A673 (cell line): Measurements from ENCODE around the gene PALB2. TPM values are rescaled to one million over a fixed set of nuclear protein-coding genes. Genes with fewer than 3 reads are reported as not detected.

ENCODE experiments used
- BruUV-seq: library from RNA; stranded (reverse); fragments of 400-500 nt; replicated peaks from 2 replicates; lab custom pipeline; 2021; lab: Mats Ljungman, UMichigan
- CTCF ChIA-PET: fragments of 300-600 bp; sonication (Branson Sonifier 250); formaldehyde crosslinking; loops from one replicate; lab custom pipeline; 2022; ENCODE audit warnings: antibody characterized with exemption; lab: Charles Lee
- POLR2A ChIA-PET: fragments of 300-600 bp; sonication (Branson Sonifier 250); formaldehyde crosslinking; loops from one replicate; lab custom pipeline; 2022; ENCODE audit warnings: antibody characterized with exemption; ENCODE audit not compliant: low non-redundant PET; lab: Charles Lee
- DNase-seq: peaks from one replicate; pipeline ENCODE4 v3.0.0-alpha.2; 2015; ENCODE audit warnings: low spot score
- H3K27ac ChIP-seq: fragments of 200-600 bp; sonication (generic); 2 replicates; pipeline ENCODE4 v1.5.1; 2016; ENCODE audit warnings: mixed run types, low read depth, mild to moderate bottlenecking, mixed read lengths, antibody characterized with exemption, low read length; ENCODE audit not compliant: poor library complexity, severe bottlenecking
- H3K27me3 ChIP-seq: fragments of 200-600 bp; sonication (generic); replicated peaks from 2 replicates; pipeline ENCODE4 v1.6.1; 2017; ENCODE audit warnings: mixed run types, low read depth, mild to moderate bottlenecking, mixed read lengths, antibody characterized with exemption, low read length; ENCODE audit not compliant: insufficient read depth, poor library complexity
- H3K36me3 ChIP-seq: fragments of 200-600 bp; sonication (generic); 2 replicates; pipeline ENCODE4 v1.6.1; 2016; ENCODE audit warnings: mixed run types, mild to moderate bottlenecking, mixed read lengths, antibody characterized with exemption, low read length; ENCODE audit not compliant: insufficient read depth, poor library complexity, severe bottlenecking
- H3K4me1 ChIP-seq: fragments of 200-600 bp; sonication (generic); 2 replicates; pipeline ENCODE4 v1.6.1; 2017; ENCODE audit warnings: mixed run types, mild to moderate bottlenecking, mixed read lengths, antibody characterized with exemption, low read length; ENCODE audit not compliant: insufficient read depth, poor library complexity, severe bottlenecking
- H3K4me3 ChIP-seq: fragments of 200-600 bp; sonication (generic); 2 replicates; pipeline ENCODE4 v1.5.1; 2016; ENCODE audit warnings: low read depth, mixed run types, mild to moderate bottlenecking, mixed read lengths, low read length; ENCODE audit not compliant: poor library complexity, severe bottlenecking
- H3K9me3 ChIP-seq: fragments of 200-600 bp; sonication (generic); 2 replicates; pipeline ENCODE4 v1.6.1; 2016; ENCODE audit warnings: mixed run types, low read depth, mild to moderate bottlenecking, mixed read lengths, antibody characterized with exemption, low read length; ENCODE audit not compliant: poor library complexity, severe bottlenecking
- CTCF ChIP-seq: fragments of 300-800, 200-600 bp; sonication (generic); conservative IDR thresholded peaks from 2 replicates; pipeline ENCODE4 v1.5.1; 2017; ENCODE audit warnings: low read depth, mild to moderate bottlenecking, antibody characterized with exemption, low read length, moderate library complexity, mixed read lengths
- EZH2 ChIP-seq: fragments of 200-600 bp; sonication (generic); IDR thresholded peaks from 2 replicates; pipeline ENCODE4 v1.6.1; 2017; ENCODE audit warnings: borderline replicate concordance, low read depth, mild to moderate bottlenecking, mixed read lengths, antibody characterized with exemption, low read length; ENCODE audit not compliant: poor library complexity, severe bottlenecking
- intact Hi-C: fragments of 100-400 bp; cut with micrococcal nuclease; formaldehyde crosslinking; loops from one replicate; pipeline ENCODE4 v1.10.0; 2022; ENCODE audit not compliant: unreplicated experiment
- total RNA-seq: library from RNA; stranded (reverse); gene quantifications from 2 replicates; pipeline ENCODE4 v1.2.3, GENCODE V29; 2021

The PALB2 gene
- total RNA-seq, 1 experiment from 2014 or later = 27.2 TPM

GRCh38 chr16:23577493-23577892, 63.6 kb downstream of the PALB2 start:
- no peak for DNase-seq
- H3K4me3 ChIP-seq = no peak overlapping the region
- no peaks in the 10 kb centered on the region for H3K9me3 ChIP-seq
- no peak overlapping the region for H3K27ac ChIP-seq
- intact Hi-C loops = no loop called here
- ChIA-PET CTCF (no interaction called here), POLR2A (no interaction called here)
- no peaks in the 10 kb centered on the region for H3K4me1 ChIP-seq
- BruUV-seq = no TSS peak
- no peaks in the 10 kb centered on the region for H3K27me3 ChIP-seq
- peaks cover 39% of the 10 kb centered on the region for H3K36me3 ChIP-seq
- TF ChIP-seq EZH2 (no peak), CTCF (no peak)

GRCh38 chr16:23575834-23576233, 65.3 kb downstream of the PALB2 start:
- intact Hi-C loops = no loop called here
- H3K4me3 ChIP-seq = no peak overlapping the region
- H3K4me1 ChIP-seq = no peaks in the 10 kb centered on the region
- peaks cover 40% of the 10 kb centered on the region for H3K36me3 ChIP-seq
- H3K27me3 ChIP-seq = no peaks in the 10 kb centered on the region
- BruUV-seq = no TSS peak
- no peak for DNase-seq
- H3K27ac ChIP-seq = no peak overlapping the region
- ChIA-PET CTCF (interaction anchor here (0.6 kb wide), 1 partner anchor 37 kb away, joined by 7 read pairs; no protein-coding TSS in a partner anchor), POLR2A (no interaction called here)
- no peaks in the 10 kb centered on the region for H3K9me3 ChIP-seq
- TF ChIP-seq EZH2 (no peak), CTCF (no peak)

- no peaks in the 10 kb centered on the region for H3K4me1 ChIP-seq
- H3K36me3 ChIP-seq = peaks cover 37% of the 10 kb centered on the region
- ChIA-PET POLR2A (no interaction called here), CTCF (no interaction called here)
- DNase-seq = no peak
- no TSS peak for BruUV-seq
- TF ChIP-seq EZH2 = no peak
- no peak for TF ChIP-seq CTCF
- H3K9me3 ChIP-seq = no peaks in the 10 kb centered on the region
- intact Hi-C loops = no loop called here
- H3K4me3 ChIP-seq = no peak overlapping the region
- H3K27ac ChIP-seq = no peak overlapping the region
- no peaks in the 10 kb centered on the region for H3K27me3 ChIP-seq
Measured at GRCh38 chr16:23573817-23574216, 67.3 kb downstream of the PALB2 start.
